ENCODE results near the gene MEGF9.
"Not testable (repeated sequence)": the region's sequence is repeated elsewhere in the genome, so short reads cannot be mapped to it uniquely, and the experiment has no call there.

Gene MEGF9

GRCh38 chr9:120648581-120649197, 65.6 kb downstream of the MEGF9 start:
- peaks cover 0 to 6% of the 10 kb centered on the region in 2 donors for H3K36me3 Mint-ChIP-seq
- DNase-seq = no peak
- no peaks in the 10 kb centered on the region for H3K9me3 Mint-ChIP-seq
- H3K27me3 Mint-ChIP-seq = no peaks in the 10 kb centered on the region
- no peak overlapping the region for H3K27ac Mint-ChIP-seq
- no peak overlapping the region for H3K4me3 Mint-ChIP-seq
- ATAC-seq (replicated peaks) = no peak
- H3K4me1 Mint-ChIP-seq = no peaks in the 10 kb centered on the region

GRCh38 chr9:120646948-120647347, 67.3 kb downstream of the MEGF9 start:
- Mint-ChIP-seq H3K4me3 (no peak overlapping the region), H3K4me1 (no peaks in the 10 kb centered on the region), H3K27me3 (no peaks in the 10 kb centered on the region), H3K9me3 (peaks cover 0 to 2% of the 10 kb centered on the region in 2 donors), H3K36me3 (peaks cover 3 to 10% of the 10 kb centered on the region in 2 donors), H3K27ac (no peak overlapping the region)
- ATAC-seq (replicated peaks) (no peak), DNase-seq (no peak)

- H3K9me3 Mint-ChIP-seq = peaks cover 0 to 5% of the 10 kb centered on the region in 2 donors
- no peaks in the 10 kb centered on the region for H3K4me1 Mint-ChIP-seq
- H3K4me3 Mint-ChIP-seq = no peak overlapping the region
- H3K27ac Mint-ChIP-seq = no peak overlapping the region
- ATAC-seq (replicated peaks) = no peak
- no peaks in the 10 kb centered on the region for H3K27me3 Mint-ChIP-seq
- no peak for DNase-seq
- H3K36me3 Mint-ChIP-seq = peaks cover 4 to 17% of the 10 kb centered on the region in 2 donors
Observed at GRCh38 chr9:120645760-120646159, 68.5 kb downstream of the MEGF9 start.

- Mint-ChIP-seq H3K27ac (no peak overlapping the region), H3K9me3 (peaks cover 0 to 5% of the 10 kb centered on the region in 2 donors), H3K4me1 (no peaks in the 10 kb centered on the region), H3K4me3 (no peak overlapping the region), H3K36me3 (peaks cover 4 to 17% of the 10 kb centered on the region in 2 donors), H3K27me3 (no peaks in the 10 kb centered on the region)
- DNase-seq (no peak), ATAC-seq (replicated peaks) (no peak)
Observed at GRCh38 chr9:120643061-120643460, 71.2 kb downstream of the MEGF9 start.

GRCh38 chr9:120642129-120642770, 72.0 kb downstream of the MEGF9 start:
- H3K9me3 Mint-ChIP-seq = peaks cover 0 to 5% of the 10 kb centered on the region in 2 donors
- H3K4me1 Mint-ChIP-seq = no peaks in the 10 kb centered on the region
- peaks cover 4 to 17% of the 10 kb centered on the region in 2 donors for H3K36me3 Mint-ChIP-seq
- no peaks in the 10 kb centered on the region for H3K27me3 Mint-ChIP-seq
- DNase-seq (no peak), ATAC-seq (replicated peaks) (no peak)
- no peak overlapping the region for H3K4me3 Mint-ChIP-seq
- no peak overlapping the region for H3K27ac Mint-ChIP-seq

GRCh38 chr9:120640874-120641273, 73.4 kb downstream of the MEGF9 start:
- not testable (repeated sequence) for H3K4me3 Mint-ChIP-seq; H3K27me3 Mint-ChIP-seq; H3K27ac Mint-ChIP-seq; H3K4me1 Mint-ChIP-seq; H3K9me3 Mint-ChIP-seq; ATAC-seq (replicated peaks); DNase-seq
- H3K36me3 Mint-ChIP-seq = peaks cover 8 to 25% of the 10 kb centered on the region in 2 donors

GRCh38 chr9:120640380-120640779, 73.9 kb downstream of the MEGF9 start:
- Mint-ChIP-seq H3K27ac (no peak overlapping the region), H3K36me3 (peaks cover 12 to 30% of the 10 kb centered on the region in 2 donors), H3K27me3 (no peaks in the 10 kb centered on the region), H3K9me3 (peaks cover 5 to 12% of the 10 kb centered on the region in 2 donors), H3K4me3 (no peak overlapping the region), H3K4me1 (no peaks in the 10 kb centered on the region)
- DNase-seq (no peak), ATAC-seq (replicated peaks) (no peak)

- ATAC-seq (replicated peaks) = no peak
- Mint-ChIP-seq H3K27ac (no peak overlapping the region), H3K36me3 (peaks cover 15 to 30% of the 10 kb centered on the region in 2 donors), H3K4me1 (no peaks in the 10 kb centered on the region), H3K9me3 (peaks cover 9 to 22% of the 10 kb centered on the region in 2 donors), H3K27me3 (no peaks in the 10 kb centered on the region), H3K4me3 (no peak overlapping the region)
- no peak for DNase-seq
Observed at GRCh38 chr9:120637919-120638318, 76.4 kb downstream of the MEGF9 start.

- Mint-ChIP-seq H3K36me3 (peaks cover 11 to 26% of the 10 kb centered on the region in 2 donors), H3K27ac (no peak overlapping the region), H3K9me3 (peaks cover 9 to 17% of the 10 kb centered on the region in 2 donors), H3K4me3 (no peak overlapping the region), H3K4me1 (no peaks in the 10 kb centered on the region), H3K27me3 (no peaks in the 10 kb centered on the region)
- no peak for ATAC-seq (replicated peaks)
- no peak for DNase-seq
Observed at GRCh38 chr9:120636194-120636957, 77.9 kb downstream of the MEGF9 start.

- peaks cover 9 to 17% of the 10 kb centered on the region in 2 donors for H3K9me3 Mint-ChIP-seq
- peaks cover 11 to 22% of the 10 kb centered on the region in 2 donors for H3K36me3 Mint-ChIP-seq
- H3K4me3 Mint-ChIP-seq = no peak overlapping the region
- ATAC-seq (replicated peaks) (no peak), DNase-seq (no peak)
- no peak overlapping the region for H3K27ac Mint-ChIP-seq
- peaks cover 0 to 2% of the 10 kb centered on the region in 2 donors for H3K4me1 Mint-ChIP-seq
- H3K27me3 Mint-ChIP-seq = no peaks in the 10 kb centered on the region
Observed at GRCh38 chr9:120635011-120635410, 79.3 kb downstream of the MEGF9 start.

- Mint-ChIP-seq H3K36me3 (peaks cover 2 to 9% of the 10 kb centered on the region in 2 donors), H3K27ac (no peak overlapping the region), H3K27me3 (no peaks in the 10 kb centered on the region), H3K4me3 (no peak overlapping the region), H3K4me1 (peaks cover 0 to 4% of the 10 kb centered on the region in 2 donors), H3K9me3 (peaks cover 4 to 10% of the 10 kb centered on the region in 2 donors)
- no peak for ATAC-seq (replicated peaks)
- no peak for DNase-seq
Observed at GRCh38 chr9:120630333-120630732, 83.9 kb downstream of the MEGF9 start.

GRCh38 chr9:120628925-120629497, 85.3 kb downstream of the MEGF9 start:
- not testable (repeated sequence) for H3K4me3 Mint-ChIP-seq; DNase-seq; H3K4me1 Mint-ChIP-seq; H3K9me3 Mint-ChIP-seq; H3K27me3 Mint-ChIP-seq; H3K36me3 Mint-ChIP-seq; H3K27ac Mint-ChIP-seq; ATAC-seq (replicated peaks)

- DNase-seq = no peak
- Mint-ChIP-seq H3K4me1 (peaks cover 0 to 4% of the 10 kb centered on the region in 2 donors), H3K27me3 (no peaks in the 10 kb centered on the region), H3K27ac (no peak overlapping the region), H3K36me3 (peaks cover 0 to 3% of the 10 kb centered on the region in 2 donors), H3K9me3 (no peaks in the 10 kb centered on the region), H3K4me3 (no peak overlapping the region)
- ATAC-seq (replicated peaks) = no peak
Observed at GRCh38 chr9:120628207-120628924, 85.9 kb downstream of the MEGF9 start.

GRCh38 chr9:120627073-120627472, 87.2 kb downstream of the MEGF9 start:
- Mint-ChIP-seq H3K27ac (no peak overlapping the region), H3K4me1 (peaks cover 0 to 4% of the 10 kb centered on the region in 2 donors), H3K27me3 (no peaks in the 10 kb centered on the region), H3K4me3 (no peak overlapping the region), H3K36me3 (peaks cover 0 to 3% of the 10 kb centered on the region in 2 donors), H3K9me3 (no peaks in the 10 kb centered on the region)
- DNase-seq = no peak
- no peak for ATAC-seq (replicated peaks)

Data from stimulated activated naive B cell treated with anti-CD40 and anti-IgM and Interleukin-4, amounts not matched to agents 10 μg/mL and 1 μg/mL and 100 μg/mL, for 72 hours (primary cell).